NCI-H187 (cell line): Measurements from ENCODE around the gene UBE3C.
"Not testable (repeated sequence)": the region's sequence is repeated elsewhere in the genome, so short reads cannot be mapped to it uniquely, and the experiment has no call there.

Source experiments
- DNase-seq, 2 experiments: peaks; one replicate each; lab custom pipeline; 2025; lab: John Stamatoyannopoulos, UW

Gene UBE3C

DNA sequence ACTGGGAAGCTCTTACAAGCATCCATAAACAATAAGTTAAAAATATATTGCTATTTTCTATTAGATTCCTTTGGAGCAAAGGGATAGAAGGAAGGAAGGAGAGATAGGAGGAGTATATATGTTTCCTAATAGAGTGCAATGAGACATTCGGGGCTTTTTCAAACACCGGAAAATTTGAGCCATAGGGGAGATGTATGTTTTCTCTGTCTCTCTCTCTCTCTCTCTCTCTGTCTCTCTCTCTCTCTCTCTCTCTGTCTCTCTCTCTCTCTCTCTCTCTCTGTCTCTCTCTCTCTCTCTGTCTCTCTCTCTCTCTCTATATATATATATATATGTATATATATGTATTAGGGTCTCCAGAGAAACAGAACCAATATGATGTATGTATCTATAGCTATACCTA lies 7.9 kb upstream of the UBE3C start:
- not testable (repeated sequence) for DNase-seq

DNA sequence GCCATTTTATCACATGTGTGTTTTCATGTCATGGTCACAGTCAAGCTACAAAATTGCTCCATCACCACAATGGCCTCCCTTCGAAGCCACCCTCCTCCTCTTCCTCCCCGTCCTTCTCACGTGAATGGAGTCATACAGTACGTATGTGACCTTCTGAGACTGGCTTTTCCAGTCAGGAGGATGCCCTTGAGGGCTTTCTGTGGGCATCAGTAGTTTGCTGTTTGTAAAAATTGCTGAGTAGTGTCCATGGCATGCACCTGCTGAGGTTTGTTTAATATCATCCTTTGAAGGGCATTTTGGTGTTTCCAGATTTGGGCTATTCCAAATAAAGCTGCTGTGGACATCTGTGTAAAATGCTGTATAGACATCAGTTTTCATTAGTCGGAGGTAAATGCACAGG lies 5.9 kb upstream of the UBE3C start:
- no peak for DNase-seq

DNA sequence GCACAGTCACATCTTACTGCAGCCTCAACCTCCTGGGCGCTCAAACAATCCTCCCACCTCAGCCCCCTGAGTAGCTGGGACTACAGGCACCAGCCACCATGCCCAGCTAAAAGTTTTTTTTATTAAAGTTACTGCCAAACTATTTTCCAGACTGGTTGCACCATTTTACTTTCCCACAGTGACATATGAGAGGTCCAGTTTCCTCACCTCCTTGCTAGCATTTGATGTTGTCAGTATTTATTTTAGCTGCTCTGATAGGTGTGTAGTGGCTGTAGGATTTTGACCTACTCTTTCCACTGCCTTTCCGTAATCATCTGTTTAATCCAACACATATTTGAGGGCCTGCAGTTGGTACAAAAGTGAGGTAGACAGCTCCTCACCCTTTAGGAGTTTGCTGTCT lies 5.4 kb upstream of the UBE3C start:
- no peak for DNase-seq

DNA sequence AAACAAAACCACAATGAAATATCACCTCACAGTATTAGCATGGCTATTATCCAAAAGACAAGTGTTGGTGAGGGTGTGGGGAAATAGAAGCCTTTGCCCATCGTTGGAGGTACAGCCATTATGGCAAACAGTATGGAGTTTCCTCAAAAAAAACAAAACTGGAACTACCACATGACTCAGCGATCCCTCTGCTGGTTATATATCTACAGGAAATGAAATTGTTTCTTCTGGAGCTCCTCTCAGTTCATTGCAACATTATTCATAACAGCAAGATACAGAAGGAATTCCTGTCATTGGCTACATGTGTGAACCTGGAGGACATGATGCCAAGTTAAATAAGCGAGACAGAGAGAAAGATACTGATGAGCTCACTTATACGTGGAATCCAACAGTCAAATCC lies 2.4 kb upstream of the UBE3C start:
- DNase-seq, result no peak

DNA sequence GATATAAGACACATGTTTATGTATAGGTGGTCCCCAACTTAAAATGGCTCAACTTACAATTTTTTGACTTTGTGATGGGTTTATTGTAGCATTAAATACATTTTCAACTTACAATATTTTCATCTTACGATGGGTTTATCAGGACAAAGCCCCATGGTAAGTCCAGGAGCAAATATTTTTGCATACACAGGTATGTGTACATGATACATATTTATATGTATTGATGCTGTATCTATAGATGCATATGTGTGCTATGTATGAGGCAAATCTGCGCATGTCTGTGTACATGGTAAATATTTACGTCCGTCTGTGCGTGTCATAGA lies 664 bp upstream of the UBE3C start:
- DNase-seq, result no peak

DNA sequence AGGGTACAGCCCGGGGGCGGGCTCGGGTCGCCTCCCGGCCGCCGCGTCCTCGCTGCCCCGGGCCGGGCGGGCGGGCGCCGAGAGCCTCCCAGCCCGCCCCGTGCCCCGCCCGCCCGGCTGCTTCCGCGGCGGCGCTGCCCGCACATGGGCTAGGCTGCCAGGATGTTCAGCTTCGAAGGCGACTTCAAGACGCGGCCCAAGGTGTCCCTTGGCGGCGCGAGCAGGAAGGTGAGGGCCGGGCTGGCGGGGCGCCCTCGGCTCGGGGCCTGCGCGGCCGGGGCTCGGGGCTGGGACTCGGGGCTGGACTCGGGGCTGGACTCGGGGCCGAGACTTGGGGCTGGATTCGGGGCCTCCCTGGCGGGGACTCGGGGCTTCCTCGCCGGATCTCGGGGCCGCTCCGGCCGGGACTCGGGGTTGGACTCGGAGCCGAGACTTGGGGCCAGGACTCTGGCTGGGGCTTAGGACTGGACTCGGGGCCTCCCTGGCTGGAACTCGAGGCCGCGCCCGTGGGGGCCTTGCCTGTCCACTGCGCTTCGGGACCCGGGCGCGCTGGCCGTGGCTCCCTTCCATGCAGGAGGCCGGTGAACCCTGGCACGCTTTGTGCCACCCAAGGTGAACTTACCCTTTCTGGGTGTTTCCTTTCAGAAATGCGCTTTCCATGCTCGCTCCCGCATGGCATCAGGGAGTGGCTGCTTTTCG lies 534 bp downstream of the UBE3C start:
- peak in 1 of 2 experiments; percentile 44 for DNase-seq

DNA sequence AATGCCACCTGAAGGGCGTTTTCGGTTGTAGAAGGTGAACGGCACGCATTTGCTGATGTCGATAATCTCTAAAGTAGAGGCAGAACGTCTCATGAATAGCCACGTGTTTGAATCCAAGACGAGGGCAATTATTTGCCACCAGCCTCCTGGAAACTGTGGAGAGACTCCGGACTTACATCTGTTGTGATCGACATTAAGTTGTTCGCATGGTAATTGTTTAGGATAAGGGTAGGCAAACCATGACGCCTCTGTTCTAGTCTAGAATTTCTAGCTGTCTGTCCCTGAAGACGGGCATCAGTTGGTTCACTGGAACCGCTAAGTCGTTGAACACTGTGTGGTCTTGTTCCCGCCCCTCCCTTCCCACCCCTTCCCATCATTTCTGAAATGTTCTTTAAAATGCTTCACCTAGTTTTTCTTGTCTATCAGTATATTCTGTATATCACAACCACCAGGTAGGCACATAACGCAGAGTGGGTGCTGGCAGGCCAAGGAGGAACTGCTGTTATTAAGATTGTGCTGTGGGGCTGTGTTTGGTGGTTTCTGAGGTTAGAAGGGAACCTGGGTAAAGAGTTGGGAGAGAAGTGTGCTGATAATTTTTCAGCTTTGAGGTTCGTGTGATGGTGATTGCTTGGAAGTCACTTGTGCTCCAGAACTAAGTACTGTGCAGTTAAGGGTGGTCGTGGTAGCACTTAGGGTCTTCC lies 1.2 kb downstream of the UBE3C start:
- DNase-seq, result no peak

DNA sequence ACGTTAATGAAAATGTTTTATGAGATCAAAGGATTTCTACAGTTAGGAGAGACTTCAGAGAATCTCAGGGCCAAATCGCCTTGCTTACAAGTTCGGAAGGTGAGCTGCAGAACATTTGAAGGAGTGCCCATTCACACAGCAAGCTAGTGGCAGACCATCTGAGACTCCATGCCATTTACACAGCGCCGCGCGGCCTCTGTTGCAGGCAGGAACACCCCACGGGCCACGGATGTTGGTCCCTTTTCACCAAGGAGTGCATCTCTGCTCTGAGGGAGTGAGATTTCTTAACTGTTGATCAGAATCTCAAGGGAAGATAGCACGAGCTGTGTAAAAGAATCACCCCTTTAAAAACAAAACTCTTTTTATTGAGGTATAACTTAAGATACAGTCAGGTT lies 1.8 kb downstream of the UBE3C start:
- DNase-seq, result no peak

DNA sequence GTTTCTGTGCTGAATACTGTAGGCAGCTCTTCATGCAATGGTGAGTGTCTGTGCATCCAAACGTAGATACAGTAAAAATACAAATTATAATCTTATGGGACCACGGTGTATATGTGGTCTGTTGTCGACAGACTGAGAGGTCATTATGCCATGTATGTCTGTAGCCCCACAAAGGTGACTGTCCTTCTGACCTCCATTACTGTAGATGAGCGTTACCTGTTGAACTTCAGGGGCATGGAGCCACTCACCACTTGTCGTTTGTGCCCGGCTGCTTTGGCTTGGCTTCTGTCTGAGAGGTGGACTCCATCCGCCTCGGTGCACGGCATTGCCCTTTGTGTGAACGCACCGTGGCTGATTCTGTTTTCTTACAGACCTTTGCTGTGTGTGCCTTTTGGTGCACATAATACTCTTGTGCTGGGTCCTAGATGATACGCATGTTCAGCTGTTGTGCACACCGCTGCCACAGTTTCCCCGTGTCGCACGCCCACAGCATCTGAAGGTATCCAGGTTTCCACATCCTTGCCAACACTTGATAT lies 2.9 kb downstream of the UBE3C start:
- DNase-seq, result no peak

DNA sequence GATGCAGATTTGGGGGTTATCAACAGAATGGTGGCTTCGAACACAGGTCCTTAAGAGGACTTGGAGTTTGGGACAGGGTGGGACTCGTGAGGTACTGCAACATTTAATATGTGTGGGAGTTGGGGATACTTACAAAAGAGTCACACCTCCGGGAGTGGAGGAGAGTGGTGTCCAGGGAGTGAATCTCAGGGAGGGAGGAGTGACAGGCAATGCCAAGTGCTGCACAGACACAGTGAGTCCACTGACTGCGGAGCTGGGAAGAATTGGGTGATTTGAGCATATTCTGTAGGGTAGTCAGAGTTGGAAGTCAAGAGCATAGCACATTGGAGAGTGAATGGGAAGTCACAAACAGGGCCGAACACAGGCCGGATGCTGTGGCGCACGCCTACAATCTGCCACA lies 5.1 kb downstream of the UBE3C start:
- DNase-seq, result no peak

DNA sequence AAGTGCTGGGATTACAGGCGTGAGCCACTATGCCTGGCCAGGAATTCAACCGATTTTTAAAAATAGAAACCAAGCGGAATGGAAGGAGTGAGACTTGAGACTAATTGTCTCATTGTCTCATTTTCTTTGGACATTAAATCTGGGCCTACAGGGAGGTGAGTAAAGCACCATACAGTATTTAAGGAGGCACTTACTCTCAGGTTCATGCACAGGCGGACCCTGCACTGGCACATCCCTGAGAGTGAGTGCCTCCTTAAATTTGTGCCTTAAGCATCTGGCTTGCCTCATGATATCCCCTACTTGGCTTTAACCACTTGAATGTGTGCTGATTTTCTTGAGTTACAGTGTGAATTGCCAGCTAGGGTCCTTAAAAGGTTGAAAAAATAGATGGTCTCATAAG lies 10.6 kb downstream of the UBE3C start:
- no peak for DNase-seq

DNA sequence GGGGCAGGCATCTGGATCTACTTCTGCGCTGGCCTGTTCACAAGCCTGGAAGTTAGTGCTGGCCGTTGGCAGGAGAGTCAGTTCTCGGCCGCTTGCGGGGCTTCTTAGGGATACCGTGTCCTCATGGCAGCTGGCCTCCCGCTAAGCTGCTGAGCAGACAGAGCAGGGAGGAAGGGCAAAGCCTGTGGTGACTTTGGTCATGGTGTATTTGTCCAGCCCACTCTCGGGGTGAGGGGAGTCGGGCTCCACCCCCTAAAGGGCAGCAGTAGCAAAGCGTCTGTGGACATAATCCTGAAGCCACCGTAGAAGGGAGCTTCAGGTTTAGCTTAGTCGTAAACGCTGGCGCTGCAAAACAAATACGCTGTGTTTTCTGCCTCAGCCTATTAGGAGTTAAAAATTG lies 12.2 kb downstream of the UBE3C start:
- no peak for DNase-seq

DNA sequence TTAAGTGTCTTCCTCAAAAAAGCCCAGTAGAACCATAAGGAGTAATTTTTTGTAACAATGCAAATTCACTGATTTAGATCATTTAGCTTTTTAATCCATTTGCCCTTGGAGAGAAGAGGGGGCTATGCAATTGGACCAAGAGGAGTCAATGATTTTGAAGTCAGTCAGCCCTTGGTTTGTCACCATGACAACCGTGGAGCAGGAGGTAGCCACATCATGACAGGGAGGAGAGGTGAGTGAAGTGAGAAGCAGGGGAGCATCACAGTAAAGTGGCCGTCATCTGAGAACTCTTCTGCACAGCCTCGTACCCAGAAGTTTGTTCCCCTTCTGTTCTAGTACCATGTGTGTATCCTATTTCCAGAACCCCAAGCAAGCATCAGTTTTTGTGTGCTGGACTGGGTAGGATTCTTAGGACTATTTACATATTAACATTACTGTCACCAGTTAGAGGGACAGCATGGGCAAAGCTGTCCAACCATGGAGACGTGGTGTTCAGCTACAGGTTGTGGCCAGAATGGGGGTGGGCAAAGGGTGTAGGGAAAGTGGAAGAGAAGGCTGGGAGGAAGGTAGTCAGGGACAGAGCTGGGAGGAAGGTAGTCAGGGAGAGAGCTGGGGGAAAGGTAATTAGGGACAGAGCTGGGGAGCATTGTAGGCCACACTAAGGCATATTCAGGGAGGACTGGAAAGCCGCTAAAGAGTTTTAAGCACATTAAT lies 13.1 kb downstream of the UBE3C start:
- DNase-seq, result no peak

DNA sequence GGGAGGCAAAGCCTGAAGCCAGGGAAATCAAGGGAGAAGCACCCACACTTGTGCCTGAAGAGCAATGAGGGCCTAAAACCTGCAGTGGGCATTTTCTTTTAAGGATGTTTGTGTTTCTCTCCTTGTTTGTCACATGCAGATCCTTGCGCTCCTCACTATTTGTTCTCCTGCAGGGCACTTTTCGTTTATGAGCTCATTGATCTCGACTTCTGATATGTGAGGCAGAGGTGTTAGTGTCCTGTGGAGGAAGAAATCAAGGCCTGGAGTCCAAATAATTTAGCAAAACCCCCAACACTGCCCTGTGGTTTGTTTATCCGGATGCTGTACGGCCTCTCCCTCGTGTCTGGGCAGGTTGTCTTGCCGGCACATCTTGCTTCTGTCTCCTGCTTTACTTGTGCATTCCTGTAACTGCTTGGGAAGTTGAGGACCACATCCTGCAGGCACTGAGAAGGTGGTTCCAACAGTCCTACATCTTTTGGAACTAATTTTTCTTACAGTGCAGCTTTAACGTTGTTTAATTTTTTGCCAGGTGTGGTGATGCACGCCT lies 13.7 kb downstream of the UBE3C start:
- no peak for DNase-seq

DNA sequence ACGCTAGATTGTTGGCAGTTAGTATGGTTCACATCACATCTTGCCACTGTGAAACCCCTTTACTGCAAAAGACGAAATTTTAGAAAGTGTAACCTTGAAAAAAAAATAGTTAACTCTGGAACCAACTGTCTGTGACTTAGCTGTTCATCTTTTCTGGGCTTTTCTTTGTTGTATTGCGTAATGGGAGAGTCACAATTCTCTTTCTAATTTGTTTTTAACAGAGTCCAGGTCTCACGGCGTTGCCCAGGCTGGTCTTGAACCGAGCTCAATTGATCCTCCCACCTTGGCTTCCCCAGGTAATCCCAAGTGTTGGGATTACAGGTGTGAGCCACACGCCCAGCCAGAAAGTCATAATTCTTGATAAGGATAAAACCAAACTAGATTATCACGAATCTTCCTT lies 14.5 kb downstream of the UBE3C start:
- DNase-seq, result no peak

DNA sequence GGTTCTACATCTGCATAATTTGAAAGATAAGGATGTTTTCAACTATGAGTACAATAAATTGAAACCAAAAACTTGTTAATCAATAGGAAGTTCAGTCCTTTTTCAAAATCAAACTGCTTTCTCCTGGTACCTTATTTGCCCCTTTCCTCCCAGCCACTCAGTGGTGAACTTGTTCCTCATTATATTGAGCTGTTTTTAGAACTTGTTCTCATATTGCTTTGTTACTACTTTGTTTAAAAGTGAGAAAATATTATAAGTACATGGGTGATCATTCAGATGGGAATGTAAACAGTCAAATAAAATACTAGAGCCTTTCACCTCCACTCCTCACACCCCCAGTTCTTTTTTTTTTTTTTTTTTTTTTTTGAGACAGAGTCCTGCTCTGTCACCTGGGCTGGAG lies 17.2 kb downstream of the UBE3C start:
- no peak for DNase-seq

DNA sequence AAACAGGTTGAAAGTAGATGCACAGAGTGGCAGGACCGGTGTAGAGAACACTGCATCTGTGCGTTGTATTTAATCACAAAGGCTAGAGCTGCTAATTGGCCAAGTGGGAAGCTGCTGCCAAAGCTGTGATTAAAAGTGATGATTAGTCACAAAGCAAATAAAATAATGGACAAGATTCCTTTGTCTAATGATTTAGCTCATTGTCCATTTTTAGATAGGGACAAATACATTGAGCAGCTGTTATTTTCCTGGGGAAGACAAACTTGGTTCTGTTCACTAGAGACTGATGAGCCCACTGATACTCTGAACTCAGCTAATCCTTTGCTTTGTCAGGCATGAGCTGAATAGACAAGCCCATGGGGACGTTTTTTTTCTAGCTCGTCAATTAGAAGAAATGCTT lies 19.7 kb downstream of the UBE3C start:
- DNase-seq, result no peak

DNA sequence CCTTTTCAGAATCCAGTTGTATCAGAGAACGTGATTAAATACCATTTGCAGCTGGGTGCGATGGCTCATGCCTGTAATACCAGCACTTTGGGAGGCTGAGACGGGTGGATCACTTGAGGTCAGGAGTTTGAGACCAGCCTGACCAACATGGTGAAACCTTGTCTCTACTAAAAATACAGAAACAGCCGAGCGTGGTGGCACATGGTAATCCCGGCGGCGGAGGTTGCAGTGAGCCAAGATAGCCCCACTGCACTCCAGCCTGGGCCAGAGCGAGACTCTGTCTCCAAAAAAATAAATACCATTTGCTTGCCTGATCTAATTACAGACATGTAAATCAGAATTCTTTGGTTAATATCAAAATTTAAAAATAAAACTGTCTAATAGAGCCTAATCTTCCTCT lies 20.8 kb downstream of the UBE3C start:
- DNase-seq, result not testable (repeated sequence)

DNA sequence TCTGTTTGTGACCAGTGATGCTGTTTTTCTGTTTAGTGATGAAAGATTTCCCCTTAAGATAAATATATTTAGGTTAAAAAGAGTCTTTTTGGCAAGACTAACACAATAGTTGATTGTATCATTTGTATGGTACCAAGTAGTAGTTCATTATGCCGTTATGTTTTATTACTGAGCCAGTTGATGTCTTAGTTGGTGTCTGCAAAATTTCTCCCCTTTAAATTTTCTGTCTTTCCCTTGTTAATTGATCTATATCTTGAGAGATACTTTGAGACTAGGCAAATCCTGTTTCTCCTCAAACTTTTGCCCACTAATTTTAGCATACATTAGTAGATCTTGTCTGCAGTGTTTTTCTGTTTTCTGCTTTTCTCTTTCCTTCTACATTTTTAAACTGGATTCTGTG lies 21.7 kb downstream of the UBE3C start:
- DNase-seq, result no peak

DNA sequence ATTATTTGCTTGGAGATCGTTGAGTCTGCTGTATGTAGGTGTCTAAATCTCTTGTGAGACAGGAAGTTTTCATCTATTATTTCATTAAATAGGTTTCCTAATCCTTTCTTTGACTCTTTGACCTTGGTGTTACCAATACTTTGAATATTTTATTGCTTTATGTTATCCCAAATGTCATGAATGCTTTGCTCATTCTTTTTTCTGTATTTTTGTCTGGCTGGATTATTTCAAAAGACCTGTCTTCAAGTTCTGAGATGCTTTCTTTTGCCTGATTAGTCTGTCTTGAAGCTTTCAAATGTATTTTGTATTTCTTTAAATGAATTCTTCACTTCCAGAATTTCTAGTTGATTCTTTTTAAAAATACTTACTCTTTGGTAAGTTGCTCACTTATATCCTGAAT lies 27.3 kb downstream of the UBE3C start:
- DNase-seq, result no peak

DNA sequence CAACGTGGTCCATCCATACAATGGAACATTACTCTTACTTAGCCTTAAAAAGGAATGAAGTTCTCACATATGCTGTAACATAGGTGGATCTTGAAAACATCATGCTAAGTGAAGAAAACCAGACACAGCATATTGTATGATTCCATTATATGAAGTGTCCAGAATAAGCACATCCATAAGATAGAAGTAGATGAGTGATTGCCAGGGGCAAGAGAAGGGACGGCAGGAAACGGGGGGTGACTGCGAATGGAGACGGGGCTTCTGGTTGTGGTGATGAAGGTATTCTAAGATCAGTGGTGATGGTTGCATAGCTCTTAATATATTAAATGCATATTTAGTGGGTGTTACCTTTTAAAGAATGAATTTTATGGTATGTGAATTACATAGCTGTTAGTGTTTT lies 29.8 kb downstream of the UBE3C start:
- no peak for DNase-seq

DNA sequence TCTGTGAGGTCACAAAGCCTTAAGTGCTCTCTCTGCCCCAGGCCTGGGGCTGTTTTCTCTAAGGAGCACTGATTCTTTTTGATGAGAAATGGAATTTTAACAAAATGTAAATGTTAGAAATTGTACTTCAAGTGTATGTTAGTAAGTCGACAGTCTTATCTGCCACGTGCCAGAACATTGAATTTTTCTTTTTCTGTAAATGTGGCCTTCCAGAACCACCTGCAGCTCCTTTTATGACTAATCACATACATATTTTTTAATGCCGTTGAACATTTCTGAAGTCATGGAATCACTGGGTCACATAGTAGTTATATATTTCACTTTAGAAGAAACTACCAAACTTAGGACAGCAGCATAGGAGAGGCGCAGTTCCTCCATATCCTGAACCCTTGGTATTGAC lies 38.0 kb downstream of the UBE3C start:
- no peak for DNase-seq
